H1 (cell line): Measurements from ENCODE around the gene FAH. TPM values are rescaled to one million over a fixed set of nuclear protein-coding genes. Genes with fewer than 3 reads are reported as not detected.

Experiments used
- CTCF ChIA-PET: fragments of 300-600 bp; sonication (Branson Sonifier 250); formaldehyde crosslinking; loops from one replicate; lab custom pipeline; 2021; ENCODE audit not compliant: partially characterized antibody; lab: Charles Lee
- POLR2A ChIA-PET: fragments of 300-600 bp; sonication (Branson Sonifier 250); formaldehyde crosslinking; loops from one replicate; lab custom pipeline; 2021; ENCODE audit warnings: inconsistent platforms; ENCODE audit not compliant: partially characterized antibody; lab: Charles Lee
- DNase-seq, 2 experiments: peaks; one replicate each; pipeline versions ENCODE4 v3.0.0 to v3.0.0-alpha.2; 2010 to 2022; ENCODE audit warnings: low spot score in 2 of 2, low read depth in 1 of 2, mixed read lengths in 1 of 2
- FAIRE-seq: peaks from 2 replicates; lab custom pipeline; 2011; peaks lifted over from hg19 to GRCh38; lab: Jason Lieb, UNC
- H2AFZ ChIP-seq: 2 replicates; pipeline ENCODE4 v1.8.1; 2012; ENCODE audit warnings: low read length, inconsistent platforms
- H2AK5ac ChIP-seq: 2 replicates; pipeline ENCODE4 v1.6.1; 2013; ENCODE audit warnings: low read depth, low read length
- H2BK120ac ChIP-seq: replicated peaks from 2 replicates; pipeline ENCODE3; 2013; ENCODE audit warnings: low read depth, low read length, inconsistent platforms
- H2BK12ac ChIP-seq: 2 replicates; pipeline ENCODE4 v1.6.1; 2013; ENCODE audit warnings: low read depth, low read length
- H2BK15ac ChIP-seq: 2 replicates; pipeline ENCODE4 v1.6.1; 2013; ENCODE audit warnings: low read length
- H2BK20ac ChIP-seq: 2 replicates; pipeline ENCODE4 v1.6.1; 2013; ENCODE audit warnings: low read length
- H2BK5ac ChIP-seq: 2 replicates; pipeline ENCODE4 v1.6.1; 2013; ENCODE audit warnings: low read depth, low read length
- H3K14ac ChIP-seq: 2 replicates; pipeline ENCODE4 v1.6.1; 2013; ENCODE audit warnings: inconsistent platforms; ENCODE audit not compliant: insufficient read length
- H3K18ac ChIP-seq: 2 replicates; pipeline ENCODE4 v1.6.1; 2013; ENCODE audit warnings: low read length; ENCODE audit errors: extremely low read depth
- H3K23ac ChIP-seq: 2 replicates; pipeline ENCODE4 v1.6.1; 2013; ENCODE audit warnings: inconsistent platforms; ENCODE audit not compliant: insufficient read length
- H3K23me2 ChIP-seq: 2 replicates; pipeline ENCODE4 v1.6.1; 2013; ENCODE audit warnings: low read depth, low read length
- H3K27ac ChIP-seq: 2 replicates; pipeline ENCODE4 v1.6.1; 2011; ENCODE audit warnings: low read depth, low read length, inconsistent platforms
- H3K27me3 ChIP-seq, 4 experiments: replicated peaks in 1 of 4; 1 replicate in 1 of 4; 2 replicates in 3 of 4; pipeline versions ENCODE4 v1.6.1 to v1.8.1; 2011 to 2013; ENCODE audit warnings: low read length in 3 of 4, mild to moderate bottlenecking in 3 of 4, inconsistent platforms in 2 of 4, mixed read lengths in 2 of 4, moderate library complexity in 1 of 4; ENCODE audit not compliant: control insufficient read depth in 3 of 4, insufficient read depth in 3 of 4; ENCODE audit errors: extremely low read depth in 1 of 4
- H3K36me3 ChIP-seq, 4 experiments: 2 replicates each; pipeline versions ENCODE4 v1.6.1 to v1.8.1; 2011 to 2013; ENCODE audit warnings: mild to moderate bottlenecking in 4 of 4, low read length in 3 of 4, moderate library complexity in 2 of 4, control low read depth in 1 of 4, inconsistent platforms in 1 of 4; ENCODE audit not compliant: insufficient read depth in 4 of 4, control insufficient read depth in 2 of 4
- H3K4ac ChIP-seq: replicated peaks from 2 replicates; pipeline ENCODE3; 2013; ENCODE audit warnings: low read length, low read depth, mixed read lengths, inconsistent platforms; ENCODE audit not compliant: insufficient read length
- H3K4me1 ChIP-seq, 4 experiments: replicated peaks in 1 of 4; 1 replicate in 1 of 4; 2 replicates in 3 of 4; pipeline versions ENCODE4 v1.6.1 to v1.8.1; 2011 to 2013; ENCODE audit warnings: low read length in 3 of 4, inconsistent platforms in 2 of 4, mixed read lengths in 1 of 4; ENCODE audit not compliant: insufficient read depth in 4 of 4, control insufficient read depth in 3 of 4
- H3K4me2 ChIP-seq, 2 experiments: 2 replicates each; pipeline versions ENCODE4 v1.6.1 to v1.8.1; 2011 to 2013; ENCODE audit warnings: low read depth in 2 of 2, low read length in 2 of 2, control low read depth in 1 of 2, inconsistent platforms in 1 of 2, mild to moderate bottlenecking in 1 of 2; ENCODE audit not compliant: insufficient read depth in 1 of 2
- H3K4me3 ChIP-seq, 4 experiments: fragments of 200-600, 300-600 bp in 1 of 4; sonication (generic), shearing (Covaris generic), sonication (Bioruptor Twin) in 1 of 4; 2 replicates each; pipeline versions ENCODE4 v1.5.1 to v1.8.1; 2011 to 2016; ENCODE audit warnings: low read length in 4 of 4, low read depth in 3 of 4, control low read depth in 2 of 4, inconsistent platforms in 2 of 4, mild to moderate bottlenecking in 2 of 4, mixed read lengths in 1 of 4, moderate library complexity in 1 of 4; ENCODE audit not compliant: insufficient read depth in 2 of 4; ENCODE audit errors: extremely low read depth in 1 of 4
- H3K56ac ChIP-seq: replicated peaks from 2 replicates; pipeline ENCODE3; 2013; ENCODE audit warnings: low read depth, mild to moderate bottlenecking, mixed read lengths, low read length, inconsistent platforms; ENCODE audit not compliant: insufficient read length
- H3K79me1 ChIP-seq: 2 replicates; pipeline ENCODE4 v1.6.1; 2013; ENCODE audit warnings: low read depth, low read length, control low read depth
- H3K79me2 ChIP-seq, 2 experiments: 2 replicates each; pipeline versions ENCODE4 v1.6.1 to v1.8.1; 2012 to 2013; ENCODE audit warnings: low read length in 2 of 2, mild to moderate bottlenecking in 2 of 2, inconsistent platforms in 1 of 2; ENCODE audit not compliant: insufficient read depth in 2 of 2, control insufficient read depth in 1 of 2
- H3K9ac ChIP-seq, 4 experiments: replicated peaks in 1 of 4; 1 replicate in 1 of 4; 2 replicates in 3 of 4; pipeline versions ENCODE4 v1.6.1 to v1.8.1; 2011 to 2013; ENCODE audit warnings: low read depth in 3 of 4, low read length in 3 of 4, control low read depth in 2 of 4, mild to moderate bottlenecking in 2 of 4, moderate library complexity in 2 of 4, inconsistent platforms in 1 of 4; ENCODE audit errors: extremely low read depth in 1 of 4
- H3K9me3 ChIP-seq, 2 experiments: 2 replicates each; pipeline versions ENCODE4 v1.6.1 to v1.8.1; 2012 to 2013; ENCODE audit warnings: mild to moderate bottlenecking in 2 of 2, moderate library complexity in 2 of 2, control low read depth in 1 of 2, inconsistent platforms in 1 of 2, low read depth in 1 of 2, low read length in 1 of 2, mixed read lengths in 1 of 2; ENCODE audit not compliant: insufficient read depth in 2 of 2
- H4K20me1 ChIP-seq, 2 experiments: replicated peaks in 1 of 2; 2 replicates each; pipeline versions ENCODE3 to v1.8.1; 2011 to 2013; ENCODE audit warnings: inconsistent platforms in 2 of 2, low read length in 2 of 2, mild to moderate bottlenecking in 1 of 2; ENCODE audit not compliant: insufficient read depth in 2 of 2, control insufficient read depth in 1 of 2
- H4K5ac ChIP-seq: 2 replicates; pipeline ENCODE4 v1.6.1; 2013; ENCODE audit warnings: low read length, low read depth, mixed read lengths, inconsistent platforms; ENCODE audit not compliant: insufficient read length
- H4K8ac ChIP-seq: 2 replicates; pipeline ENCODE4 v1.8.0; 2013; ENCODE audit warnings: mild to moderate bottlenecking, moderate library complexity, low read length, inconsistent platforms; ENCODE audit not compliant: insufficient read depth; ENCODE audit errors: extremely low read depth
- H4K91ac ChIP-seq: replicated peaks from 2 replicates; pipeline ENCODE3; 2013; ENCODE audit warnings: low read length, mixed read lengths, inconsistent platforms; ENCODE audit not compliant: insufficient read length
- BCL11A ChIP-seq, 2 experiments: IDR thresholded peaks; one replicate each; pipeline ENCODE4 v1.6.1; 2011; ENCODE audit warnings: low read depth in 2 of 2, low read length in 2 of 2, mild to moderate bottlenecking in 2 of 2
- BRCA1 ChIP-seq: IDR thresholded peaks from 2 replicates; pipeline ENCODE4 v1.6.1; 2012; ENCODE audit warnings: low read depth, low read length, improper control_type of control experiment
- CREB1 ChIP-seq: IDR thresholded peaks from 2 replicates; pipeline ENCODE4 v1.6.1; 2012; ENCODE audit warnings: inconsistent platforms
- EZH2 ChIP-seq: fragments of 200-600 bp; sonication (generic); IDR thresholded peaks from 2 replicates; pipeline ENCODE4 v1.7.1; 2012; ENCODE audit warnings: low read depth, mild to moderate bottlenecking, moderate library complexity, low read length, inconsistent platforms; ENCODE audit not compliant: severe bottlenecking
- GABPA ChIP-seq: IDR thresholded peaks from 2 replicates; pipeline ENCODE4 v1.6.1; 2011; ENCODE audit warnings: mild to moderate bottlenecking, low read length, moderate library complexity, borderline replicate concordance; ENCODE audit not compliant: insufficient read depth
- NRF1 ChIP-seq: IDR thresholded peaks from 2 replicates; pipeline ENCODE4 v1.6.1; 2011; ENCODE audit warnings: mild to moderate bottlenecking, low read depth, low read length, improper control_type of control experiment
- POU5F1 ChIP-seq: IDR thresholded peaks from 2 replicates; pipeline ENCODE4 v1.6.1; 2011; ENCODE audit warnings: low read depth, mild to moderate bottlenecking, low read length, moderate library complexity
- SIN3A ChIP-seq, 2 experiments: IDR thresholded peaks in 1 of 2; conservative IDR thresholded peaks in 1 of 2; 2 replicates each; pipeline ENCODE4 v1.6.1; 2011 to 2012; ENCODE audit warnings: low read length in 2 of 2, improper control_type of control experiment in 1 of 2, low read depth in 1 of 2, mild to moderate bottlenecking in 1 of 2
- SIRT6 ChIP-seq: IDR thresholded peaks from one replicate; pipeline ENCODE4 v1.7.1; 2012; ENCODE audit warnings: low read length, inconsistent platforms
- SP2 ChIP-seq: IDR thresholded peaks from 2 replicates; pipeline ENCODE4 v1.6.1; 2012; ENCODE audit warnings: mild to moderate bottlenecking, low read length, inconsistent platforms
- TBP ChIP-seq: IDR thresholded peaks from 2 replicates; pipeline ENCODE4 v1.6.1; 2011; ENCODE audit warnings: low read depth, low read length, improper control_type of control experiment
- WGBS, 2 experiments: shearing (Covaris generic) in 1 of 2; methylation state at CpG; one replicate each; pipeline versions ENCODE4 v1.1.6 to v1.1.7; 2013 to 2015; ENCODE audit warnings: low lambda C conversion rate in 2 of 2, mixed read lengths in 2 of 2, inconsistent platforms in 1 of 2, low coverage in 1 of 2, missing lambda C conversion rate in 1 of 2; ENCODE audit not compliant: insufficient replicate concordance in 2 of 2, insufficient coverage in 1 of 2, insufficient read length in 1 of 2; ENCODE audit errors: extremely low coverage in 1 of 2, missing lambda C conversion rate in 1 of 2; 5-methylcytosine and 5-hydroxymethylcytosine counted together
- polyA plus RNA-seq, 7 experiments: library from polyadenylated mRNA; depleted of rRNA in 3 of 7; stranded (reverse) in 5 of 7; unstranded in 2 of 7; fragments of >200 nt in 5 of 7; fragments of 200-250 nt in 2 of 7; gene quantifications; 1 replicate in 5 of 7; 2 replicates in 1 of 7; 4 replicates in 1 of 7; pipeline versions ENCODE4 v1.2.1 to v1.2.3, GENCODE V29; 2011 to 2013; ENCODE audit warnings: missing spikeins in 2 of 7, mixed read lengths in 2 of 7
- total RNA-seq: library from RNA; stranded (reverse); fragmentation: NEBNext Ultra II Directional; extraction: Animal tissue kit (Norgen Biotek cat#: 25700); gene quantifications from 2 replicates; pipeline ENCODE4 v1.2.1, GENCODE V29; 2021
- TF ChIP-seq, protein P1 (sequence below): IDR thresholded peaks from 2 replicates; pipeline ENCODE4 v1.6.1; 2011; ENCODE audit warnings: low read depth, mild to moderate bottlenecking, low read length; ENCODE audit not compliant: insufficient read depth
- TF ChIP-seq, protein P2 (sequence below): IDR thresholded peaks from 2 replicates; pipeline ENCODE4 v1.6.1; 2012; ENCODE audit warnings: inconsistent platforms
- TF ChIP-seq, protein P3 (sequence below): IDR thresholded peaks from 2 replicates; pipeline ENCODE4 v1.6.1; 2012; ENCODE audit warnings: inconsistent platforms

The FAH gene
- total and polyA plus RNA-seq, 2 of the 8 experiments (the other 6 are each of a cell fraction or from before 2014, with no cell fraction given), result 20.0 to 21.7 TPM

DNA sequence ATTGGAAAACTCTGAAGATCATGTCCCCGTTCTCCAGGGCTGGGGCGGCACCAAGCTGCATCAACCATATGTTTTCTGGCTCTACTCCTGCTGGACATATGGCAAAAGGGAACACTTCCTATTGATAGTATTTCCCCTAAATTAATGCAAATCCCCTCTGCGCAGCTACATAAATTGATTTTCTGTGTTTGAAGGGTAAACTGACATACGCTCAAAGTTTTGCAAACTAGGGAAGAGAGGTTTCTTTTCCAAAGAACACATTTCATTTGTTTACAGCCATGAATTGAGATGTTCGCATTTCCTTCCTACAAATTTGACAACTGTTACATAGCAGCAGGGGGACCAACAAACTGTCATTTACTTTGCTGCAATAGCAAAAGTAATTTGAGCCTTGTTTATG, 63.3 kb downstream of the FAH start:
- Histone ChIP-seq H3K9ac (no peak overlapping the region), H3K4me3 (no peak overlapping the region), H2BK12ac (no peak overlapping the region), H2BK120ac (no peak overlapping the region), H3K27me3 (no peaks in the 10 kb centered on the region), H2AFZ (no peak overlapping the region), H4K91ac (no peak overlapping the region), H3K4me2 (no peak overlapping the region), H2BK20ac (no peak overlapping the region), H4K5ac (no peak overlapping the region), H3K14ac (no peak overlapping the region), H3K56ac (no peak overlapping the region), H3K4ac (no peak overlapping the region), H3K9me3 (no peaks in the 10 kb centered on the region), H4K8ac (no peak overlapping the region), H3K36me3 (no peaks in the 10 kb centered on the region), H3K23me2 (no peaks in the 10 kb centered on the region), H2BK5ac (no peak overlapping the region), H4K20me1 (no peaks in the 10 kb centered on the region), H3K79me2 (no peaks in the 10 kb centered on the region), H3K79me1 (no peaks in the 10 kb centered on the region), H3K27ac (no peak overlapping the region), H3K4me1 (no peaks in the 10 kb centered on the region), H2AK5ac (no peak overlapping the region), H2BK15ac (no peak overlapping the region), H3K23ac (no peak overlapping the region), H3K18ac (no peak overlapping the region)
- WGBS, 2 experiments, result 91% methylated on average over 5 of the region's 5 CpGs; no CpG with 5 or more reads in 1 of the 2 experiments
- POLR2A ChIA-PET, result no interaction called here
- no peak for DNase-seq
- no peak for FAIRE-seq
- CTCF ChIA-PET, result interaction anchor here (0.9 kb wide), 1 partner anchor 12 kb away, joined by 3 read pairs; no protein-coding TSS in a partner anchor
- TF ChIP-seq TBP (no peak), SIN3A (conservative IDR thresholded peaks at IDR 0.05 in 1 of 2, IDR thresholded peaks at IDR 0.05 in 1 of 2; ENCODE audit: low read depth in 1 of 2, low read length in 2 of 2) (no peak), BCL11A (IDR thresholded peaks at IDR 0.05; ENCODE audit: low read depth in 2 of 2, low read length in 2 of 2) (no peak), BRCA1 (no peak), POU5F1 (no peak), NRF1 (no peak), CREB1 (no peak), SIRT6 (no peak), EZH2 (no peak), SP2 (no peak), GABPA (no peak)
- TF ChIP-seq, protein P1, sequence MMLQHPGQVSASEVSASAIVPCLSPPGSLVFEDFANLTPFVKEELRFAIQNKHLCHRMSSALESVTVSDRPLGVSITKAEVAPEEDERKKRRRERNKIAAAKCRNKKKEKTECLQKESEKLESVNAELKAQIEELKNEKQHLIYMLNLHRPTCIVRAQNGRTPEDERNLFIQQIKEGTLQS, result no peak
- TF ChIP-seq, protein P2, sequence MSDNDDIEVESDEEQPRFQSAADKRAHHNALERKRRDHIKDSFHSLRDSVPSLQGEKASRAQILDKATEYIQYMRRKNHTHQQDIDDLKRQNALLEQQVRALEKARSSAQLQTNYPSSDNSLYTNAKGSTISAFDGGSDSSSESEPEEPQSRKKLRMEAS, result no peak
- TF ChIP-seq, protein P3, sequence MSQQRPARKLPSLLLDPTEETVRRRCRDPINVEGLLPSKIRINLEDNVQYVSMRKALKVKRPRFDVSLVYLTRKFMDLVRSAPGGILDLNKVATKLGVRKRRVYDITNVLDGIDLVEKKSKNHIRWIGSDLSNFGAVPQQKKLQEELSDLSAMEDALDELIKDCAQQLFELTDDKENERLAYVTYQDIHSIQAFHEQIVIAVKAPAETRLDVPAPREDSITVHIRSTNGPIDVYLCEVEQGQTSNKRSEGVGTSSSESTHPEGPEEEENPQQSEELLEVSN, result no peak
